HCT116 (cell line): Measurements from ENCODE around the gene HINT2. TPM values are rescaled to one million over a fixed set of nuclear protein-coding genes. Genes with fewer than 3 reads are reported as not detected.

Experiments used
- ATAC-seq: fragments of 200-7000 bp; cut with Tn5 transposase; 2 replicates; pipeline ENCODE4 v1.9.1; 2020; ENCODE audit warnings: mild to moderate bottlenecking, moderate library complexity
- BruUV-seq: library from RNA; stranded (reverse); fragments of 400-500 nt; replicated peaks from 2 replicates; lab custom pipeline; 2021; lab: Mats Ljungman, UMichigan
- CTCF ChIA-PET: fragments of 300-600 bp; sonication (Branson Sonifier 250); formaldehyde crosslinking; loops from one replicate; lab custom pipeline; 2021; ENCODE audit warnings: antibody characterized with exemption; lab: Charles Lee
- POLR2A ChIA-PET: fragments of 300-600, 350-600 bp; sonication (Branson Sonifier 250); formaldehyde crosslinking; loops from one replicate; lab custom pipeline; 2021; ENCODE audit warnings: antibody characterized with exemption; lab: Charles Lee
- RAD21 ChIA-PET, 2 experiments: fragments of 300-600 bp; sonication (Branson Sonifier 250); formaldehyde crosslinking; loops; one replicate each; lab custom pipeline; 2023; ENCODE audit warnings: low total read pairs in 2 of 2; ENCODE audit not compliant: uncharacterized antibody in 2 of 2, unreplicated experiment in 2 of 2, low non-redundant PET in 1 of 2; lab: Charles Lee
- DNase-seq: peaks from one replicate; pipeline ENCODE4 v3.0.0-alpha.2; 2010; ENCODE audit warnings: low read depth, low spot score
- H2AFZ ChIP-seq: fragments of 200-600 bp; shearing (Covaris generic), sonication (generic); 2 replicates; pipeline ENCODE4 v1.6.1; 2017; ENCODE audit warnings: low read depth, mixed run types, mixed read lengths, antibody characterized with exemption, low read length; ENCODE audit not compliant: poor library complexity, severe bottlenecking
- H3K27ac ChIP-seq: 2 replicates; pipeline ENCODE4 v1.5.1; 2012; ENCODE audit warnings: low read depth, low read length
- H3K27me3 ChIP-seq: fragments of 200-600 bp; sonication (generic); 2 replicates; pipeline ENCODE4 v1.6.1; 2016; ENCODE audit warnings: mixed run types, low read length, mixed read lengths; ENCODE audit not compliant: insufficient read depth
- H3K36me3 ChIP-seq, 2 experiments: fragments of 200-500 bp in 1 of 2; fragments of 200-600 bp in 1 of 2; sonication (Bioruptor generic) in 1 of 2; sonication (generic) in 1 of 2; 2 replicates each; pipeline versions ENCODE4 v1.5.1 to v1.6.1; 2014 to 2016; ENCODE audit warnings: low read length in 2 of 2, inconsistent platforms in 1 of 2, mixed read lengths in 1 of 2, mixed run types in 1 of 2; ENCODE audit not compliant: insufficient read depth in 2 of 2, control insufficient read depth in 1 of 2
- H3K4me1 ChIP-seq, 2 experiments: fragments of 200-600 bp in 1 of 2; sonication (generic) in 1 of 2; 2 replicates each; pipeline versions ENCODE4 v1.5.1 to v1.6.1; 2012 to 2017; ENCODE audit warnings: low read length in 2 of 2, inconsistent platforms in 1 of 2, mild to moderate bottlenecking in 1 of 2, mixed read lengths in 1 of 2, mixed run types in 1 of 2, moderate library complexity in 1 of 2; ENCODE audit not compliant: insufficient read depth in 2 of 2, control insufficient read depth in 1 of 2
- H3K4me2 ChIP-seq: fragments of 200-600 bp; sonication (generic); 2 replicates; pipeline ENCODE4 v1.6.1; 2017; ENCODE audit warnings: mixed run types, low read length, mixed read lengths
- H3K4me3 ChIP-seq, 2 experiments: fragments of 200-600 bp in 1 of 2; sonication (generic) in 1 of 2; replicated peaks in 1 of 2; 2 replicates each; pipeline ENCODE4 v1.5.1; 2011 to 2016; ENCODE audit warnings: low read length in 2 of 2, control low read depth in 1 of 2, low read depth in 1 of 2, mild to moderate bottlenecking in 1 of 2, mixed read lengths in 1 of 2, mixed run types in 1 of 2
- H3K79me2 ChIP-seq: fragments of 200-600 bp; sonication (generic); 2 replicates; pipeline ENCODE4 v1.6.1; 2017; ENCODE audit warnings: mild to moderate bottlenecking, mixed run types, low read length, moderate library complexity, mixed read lengths; ENCODE audit not compliant: insufficient read depth
- H3K9ac ChIP-seq: fragments of 200-600 bp; sonication (generic); 2 replicates; pipeline ENCODE4 v1.6.1; 2016; ENCODE audit warnings: low read length, mixed read lengths
- H3K9me2 ChIP-seq: fragments of 200-600 bp; sonication (generic), shearing (Covaris generic); 2 replicates; pipeline ENCODE4 v1.6.1; 2017; ENCODE audit warnings: mixed run types, mild to moderate bottlenecking, moderate library complexity; ENCODE audit not compliant: insufficient read depth
- H3K9me3 ChIP-seq, 2 experiments: fragments of 200-500 bp in 1 of 2; fragments of 200-600 bp in 1 of 2; sonication (Bioruptor generic) in 1 of 2; sonication (generic) in 1 of 2; 2 replicates each; pipeline ENCODE4 v1.6.1; 2014 to 2017; ENCODE audit warnings: low read length in 2 of 2, mixed read lengths in 2 of 2, inconsistent platforms in 1 of 2, low read depth in 1 of 2, mild to moderate bottlenecking in 1 of 2, mixed run types in 1 of 2, moderate library complexity in 1 of 2; ENCODE audit not compliant: control insufficient read depth in 1 of 2, insufficient read depth in 1 of 2
- H4K20me1 ChIP-seq: fragments of 200-600 bp; sonication (generic), shearing (Covaris generic); 2 replicates; pipeline ENCODE4 v1.6.1; 2017; ENCODE audit warnings: mixed run types, mild to moderate bottlenecking, moderate library complexity; ENCODE audit not compliant: insufficient read depth
- EZH2 ChIP-seq: fragments of 200-600 bp; sonication (generic); IDR thresholded peaks from 2 replicates; pipeline ENCODE4 v1.6.1; 2017; ENCODE audit warnings: antibody characterized with exemption, mixed run types
- EZH2phosphoT487 ChIP-seq: fragments of 200-600 bp; IDR thresholded peaks from 2 replicates; pipeline ENCODE4 v1.6.1; 2018; ENCODE audit warnings: antibody characterized with exemption, borderline replicate concordance
- RAD21 ChIP-seq: IDR thresholded peaks from 2 replicates; pipeline ENCODE4 v1.6.1; 2012; ENCODE audit warnings: low read depth, mild to moderate bottlenecking
- SP1 ChIP-seq: IDR thresholded peaks from 2 replicates; pipeline ENCODE4 v1.6.1; 2012; ENCODE audit warnings: low read depth
- ZFX ChIP-seq: fragments of 450-650 bp; IDR thresholded peaks from 2 replicates; pipeline ENCODE4 v1.6.1; 2017
- ZNF274 ChIP-seq: fragments of 200-500 bp; sonication (Bioruptor generic); IDR thresholded peaks from 2 replicates; pipeline ENCODE4 v1.6.1; 2014; ENCODE audit warnings: mild to moderate bottlenecking, low read depth, low read length, inconsistent platforms
- intact Hi-C: fragments of 100-400 bp; cut with micrococcal nuclease; formaldehyde crosslinking; loops from 2 replicates; pipeline ENCODE4 v1.10.0; 2022
- total RNA-seq: library from RNA; stranded (reverse); gene quantifications from one replicate; pipeline ENCODE4 v1.2.1, GENCODE V29; 2021; ENCODE audit not compliant: unreplicated experiment
- TF ChIP-seq, protein P1 (sequence below), 3 experiments: fragments of 200-600 bp in 1 of 3; sonication (generic) in 1 of 3; IDR thresholded peaks in 2 of 3; conservative IDR thresholded peaks in 1 of 3; 2 replicates each; pipeline ENCODE4 v1.5.1; 2012 to 2017; ENCODE audit warnings: low read depth in 2 of 3, low read length in 2 of 3, antibody characterized with exemption in 1 of 3, borderline replicate concordance in 1 of 3, control low read depth in 1 of 3, mild to moderate bottlenecking in 1 of 3, mixed read lengths in 1 of 3, mixed run types in 1 of 3, moderate library complexity in 1 of 3; ENCODE audit not compliant: insufficient read depth in 1 of 3

HINT2 gene
- total RNA-seq, 1 experiment from 2014 or later: 49.0 TPM

DNA sequence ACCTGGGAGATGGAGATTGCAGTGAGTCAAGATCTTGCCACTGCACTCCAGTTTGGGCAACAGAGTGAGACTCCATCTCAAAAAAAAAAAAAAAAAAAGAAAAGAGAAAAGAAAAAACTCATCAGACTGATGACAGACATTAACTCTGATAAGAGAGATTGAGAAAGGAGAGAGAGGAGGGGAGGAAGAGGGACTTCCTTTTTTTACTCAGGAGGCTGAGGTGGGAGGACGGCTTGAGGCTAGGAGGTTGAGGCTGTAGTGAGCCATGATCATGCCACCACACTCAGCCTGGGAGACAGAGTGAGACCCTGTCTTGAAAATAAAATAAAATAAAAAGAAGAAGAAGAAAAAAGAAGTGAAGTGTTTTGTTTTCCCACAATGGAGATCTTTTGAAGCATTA, 51.0 kb downstream of the HINT2 start:
- no peak for ATAC-seq
- H4K20me1 ChIP-seq: no peaks in the 10 kb centered on the region
- H2AFZ ChIP-seq: no peak overlapping the region
- H3K4me2 ChIP-seq: no peak overlapping the region
- ChIA-PET RAD21 (no interaction called here), CTCF (no interaction called here), POLR2A (no interaction called here)
- intact Hi-C loops: no loop called here
- no peak overlapping the region for H3K9ac ChIP-seq
- H3K79me2 ChIP-seq: peaks cover 34% of the 10 kb centered on the region
- no TSS peak for BruUV-seq
- DNase-seq: no peak
- H3K27ac ChIP-seq: no peak overlapping the region
- H3K36me3 ChIP-seq: no peaks in the 10 kb centered on the region
- TF ChIP-seq SP1 (no peak), RAD21 (no peak), ZNF274 (no peak)
- TF ChIP-seq, protein P1, sequence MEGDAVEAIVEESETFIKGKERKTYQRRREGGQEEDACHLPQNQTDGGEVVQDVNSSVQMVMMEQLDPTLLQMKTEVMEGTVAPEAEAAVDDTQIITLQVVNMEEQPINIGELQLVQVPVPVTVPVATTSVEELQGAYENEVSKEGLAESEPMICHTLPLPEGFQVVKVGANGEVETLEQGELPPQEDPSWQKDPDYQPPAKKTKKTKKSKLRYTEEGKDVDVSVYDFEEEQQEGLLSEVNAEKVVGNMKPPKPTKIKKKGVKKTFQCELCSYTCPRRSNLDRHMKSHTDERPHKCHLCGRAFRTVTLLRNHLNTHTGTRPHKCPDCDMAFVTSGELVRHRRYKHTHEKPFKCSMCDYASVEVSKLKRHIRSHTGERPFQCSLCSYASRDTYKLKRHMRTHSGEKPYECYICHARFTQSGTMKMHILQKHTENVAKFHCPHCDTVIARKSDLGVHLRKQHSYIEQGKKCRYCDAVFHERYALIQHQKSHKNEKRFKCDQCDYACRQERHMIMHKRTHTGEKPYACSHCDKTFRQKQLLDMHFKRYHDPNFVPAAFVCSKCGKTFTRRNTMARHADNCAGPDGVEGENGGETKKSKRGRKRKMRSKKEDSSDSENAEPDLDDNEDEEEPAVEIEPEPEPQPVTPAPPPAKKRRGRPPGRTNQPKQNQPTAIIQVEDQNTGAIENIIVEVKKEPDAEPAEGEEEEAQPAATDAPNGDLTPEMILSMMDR (IDR thresholded peaks at IDR 0.05 in 2 of 3, conservative IDR thresholded peaks at IDR 0.05 in 1 of 3; ENCODE audit: borderline replicate concordance in 1 of 3, insufficient read depth in 1 of 3, low read depth in 2 of 3, low read length in 2 of 3): no peak
- no peak overlapping the region for H3K4me3 ChIP-seq
- no peaks in the 10 kb centered on the region for H3K27me3 ChIP-seq
- no peaks in the 10 kb centered on the region for H3K9me3 ChIP-seq
- H3K4me1 ChIP-seq: peaks cover 3 to 5% of the 10 kb centered on the region in 2 experiments; a peak in 1 of 4 replicates
- no peaks in the 10 kb centered on the region for H3K9me2 ChIP-seq

DNA sequence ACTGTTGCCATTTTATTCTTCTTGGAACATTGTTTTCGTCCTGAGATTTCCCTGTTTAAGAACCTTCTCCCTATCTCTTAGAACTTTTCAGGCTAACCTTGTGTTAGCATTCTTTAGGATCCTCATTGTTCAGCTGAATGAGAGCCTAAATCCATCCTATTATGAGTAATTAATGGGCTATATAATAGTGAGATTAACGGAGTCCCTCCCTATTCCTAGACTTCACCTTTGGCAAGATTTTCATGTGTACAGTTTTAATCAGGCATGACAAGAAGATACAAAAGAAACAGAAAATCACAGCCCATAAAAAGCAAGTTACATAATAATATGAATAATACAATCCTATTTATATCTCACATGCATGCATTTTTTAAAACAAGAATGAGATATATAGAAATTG, 51.7 kb downstream of the HINT2 start:
- H3K79me2 ChIP-seq: peaks cover 40% of the 10 kb centered on the region
- H4K20me1 ChIP-seq: no peaks in the 10 kb centered on the region
- BruUV-seq: no TSS peak
- no peak for DNase-seq
- no peaks in the 10 kb centered on the region for H3K9me3 ChIP-seq
- no peak overlapping the region for H3K4me3 ChIP-seq
- POLR2A ChIA-PET: no interaction called here
- H3K36me3 ChIP-seq: no peaks in the 10 kb centered on the region
- RAD21 ChIA-PET: no interaction called here
- no peak overlapping the region for H3K9ac ChIP-seq
- H2AFZ ChIP-seq: no peak overlapping the region
- H3K27me3 ChIP-seq: no peaks in the 10 kb centered on the region
- CTCF ChIA-PET: no interaction called here
- no peaks in the 10 kb centered on the region for H3K9me2 ChIP-seq
- no peak overlapping the region for H3K27ac ChIP-seq
- intact Hi-C loops: no loop called here
- H3K4me1 ChIP-seq: peaks cover 6 to 10% of the 10 kb centered on the region in 2 experiments; a peak in 3 of 4 replicates
- H3K4me2 ChIP-seq: no peak overlapping the region
- no peak for TF ChIP-seq ZFX
- TF ChIP-seq EZH2: no peak
- no peak for TF ChIP-seq SP1
- TF ChIP-seq EZH2phosphoT487: no peak
- no peak for TF ChIP-seq RAD21
- ATAC-seq: no peak

Other genes starting within 250 kb of the HINT2 start
- gene TESK1, start 209.8 kb downstream of the HINT2 start, total RNA-seq: 26.6 TPM
- gene CD72, start 196.6 kb downstream of the HINT2 start, total RNA-seq: 1.6 TPM
- not detected for gene SIT1, start 164.1 kb downstream of the HINT2 start, total RNA-seq
- gene RMRP, start 157.0 kb downstream of the HINT2 start, total RNA-seq: 30,969 TPM
- gene CCDC107, start 156.8 kb downstream of the HINT2 start, total RNA-seq: 11.1 TPM
- gene ARHGEF39, start 149.8 kb downstream of the HINT2 start, total RNA-seq: 29.8 TPM
- gene CA9, start 141.1 kb downstream of the HINT2 start, total RNA-seq: 8.5 TPM
- 278 TPM for gene TPM2, start 125.1 kb downstream of the HINT2 start, total RNA-seq
- 144 TPM for gene TLN1, start 82.8 kb downstream of the HINT2 start, total RNA-seq
- gene CREB3, start 82.4 kb downstream of the HINT2 start, total RNA-seq: 22.3 TPM
- 63.6 TPM for gene GBA2, start 65.8 kb downstream of the HINT2 start, total RNA-seq
- gene RGP1, start 65.8 kb downstream of the HINT2 start, total RNA-seq: 32.6 TPM
- 1.2 TPM for gene MSMP, start 60.8 kb downstream of the HINT2 start, total RNA-seq
- gene NPR2, start 23.5 kb downstream of the HINT2 start, total RNA-seq: 18.8 TPM
- gene SPAG8, start 2.8 kb downstream of the HINT2 start, total RNA-seq: 0.39 TPM
- gene FAM221B, start 13.7 kb upstream of the HINT2 start, total RNA-seq: not detected
- gene TMEM8B, start 14.2 kb upstream of the HINT2 start, total RNA-seq: 7.2 TPM
- not detected for gene OR13J1, start 55.4 kb upstream of the HINT2 start, total RNA-seq
- 0.32 TPM for gene HRCT1, start 91.2 kb upstream of the HINT2 start, total RNA-seq
- not detected for gene SPAAR, start 94.4 kb upstream of the HINT2 start, total RNA-seq
- not detected for gene OR2S2, start 143.1 kb upstream of the HINT2 start, total RNA-seq
- 3.8 TPM for gene RECK, start 221.9 kb upstream of the HINT2 start, total RNA-seq